ENCODE measurements around the gene OR5C1.

OR5C1 gene

DNA sequence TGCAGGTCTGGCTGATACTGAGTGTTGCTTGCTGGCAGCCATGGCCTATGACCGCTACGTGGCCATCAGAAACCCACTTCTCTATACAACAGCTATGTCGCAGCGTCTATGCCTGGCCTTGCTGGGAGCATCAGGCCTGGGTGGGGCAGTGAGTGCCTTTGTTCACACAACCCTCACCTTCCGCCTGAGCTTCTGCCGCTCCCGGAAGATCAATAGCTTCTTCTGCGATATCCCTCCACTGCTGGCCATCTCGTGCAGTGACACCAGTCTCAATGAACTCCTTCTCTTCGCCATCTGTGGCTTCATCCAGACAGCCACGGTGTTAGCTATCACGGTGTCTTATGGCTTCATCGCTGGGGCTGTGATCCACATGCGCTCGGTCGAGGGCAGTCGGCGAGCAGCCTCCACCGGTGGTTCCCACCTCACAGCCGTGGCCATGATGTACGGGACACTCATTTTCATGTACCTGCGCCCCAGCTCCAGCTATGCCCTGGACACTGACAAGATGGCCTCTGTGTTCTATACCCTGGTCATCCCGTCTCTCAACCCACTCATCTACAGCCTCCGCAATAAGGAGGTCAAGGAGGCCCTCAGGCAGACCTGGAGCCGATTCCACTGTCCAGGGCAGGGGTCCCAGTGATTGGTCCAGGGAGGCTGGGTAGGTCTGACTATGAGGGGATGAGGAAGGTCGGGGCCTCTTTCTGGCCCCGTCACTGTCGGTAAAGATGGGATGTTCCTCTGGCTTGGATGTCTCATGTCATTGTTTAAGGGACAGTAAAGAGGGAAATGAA is 718 bp downstream of the OR5C1 start:
- ATAC-seq (ENCODE audit: insufficient read depth, low read depth) (no peak), DNase-seq (no peak)
- H3K36me3 ChIP-seq (ENCODE audit: insufficient read depth, low read length): no peaks in the 10 kb centered on the region
- no peak overlapping the region for H2AFZ ChIP-seq (ENCODE audit: low read depth, low read length)
- H3K27me3 ChIP-seq (ENCODE audit: insufficient read depth, low read length, poor library complexity): no peaks in the 10 kb centered on the region
- H3K4me3 ChIP-seq (ENCODE audit: low read depth in 1 of 2, low read length in 2 of 2): no peak overlapping the region
- no peak overlapping the region for H3K4me2 ChIP-seq (ENCODE audit: insufficient read depth, low read length)
- H3K79me2 ChIP-seq (ENCODE audit: insufficient read depth, low read length): no peaks in the 10 kb centered on the region
- H3K9me3 ChIP-seq (ENCODE audit: insufficient read depth, low read length, severe bottlenecking): no peaks in the 10 kb centered on the region
- no peaks in the 10 kb centered on the region for H3K4me1 ChIP-seq (ENCODE audit: insufficient read depth, low read length)
- H4K20me1 ChIP-seq (ENCODE audit: insufficient read depth, low read length): no peaks in the 10 kb centered on the region
- H3K27ac ChIP-seq (ENCODE audit: low read length): no peak overlapping the region
- TF ChIP-seq, protein P1, sequence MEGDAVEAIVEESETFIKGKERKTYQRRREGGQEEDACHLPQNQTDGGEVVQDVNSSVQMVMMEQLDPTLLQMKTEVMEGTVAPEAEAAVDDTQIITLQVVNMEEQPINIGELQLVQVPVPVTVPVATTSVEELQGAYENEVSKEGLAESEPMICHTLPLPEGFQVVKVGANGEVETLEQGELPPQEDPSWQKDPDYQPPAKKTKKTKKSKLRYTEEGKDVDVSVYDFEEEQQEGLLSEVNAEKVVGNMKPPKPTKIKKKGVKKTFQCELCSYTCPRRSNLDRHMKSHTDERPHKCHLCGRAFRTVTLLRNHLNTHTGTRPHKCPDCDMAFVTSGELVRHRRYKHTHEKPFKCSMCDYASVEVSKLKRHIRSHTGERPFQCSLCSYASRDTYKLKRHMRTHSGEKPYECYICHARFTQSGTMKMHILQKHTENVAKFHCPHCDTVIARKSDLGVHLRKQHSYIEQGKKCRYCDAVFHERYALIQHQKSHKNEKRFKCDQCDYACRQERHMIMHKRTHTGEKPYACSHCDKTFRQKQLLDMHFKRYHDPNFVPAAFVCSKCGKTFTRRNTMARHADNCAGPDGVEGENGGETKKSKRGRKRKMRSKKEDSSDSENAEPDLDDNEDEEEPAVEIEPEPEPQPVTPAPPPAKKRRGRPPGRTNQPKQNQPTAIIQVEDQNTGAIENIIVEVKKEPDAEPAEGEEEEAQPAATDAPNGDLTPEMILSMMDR (IDR thresholded peaks at IDR 0.05; ENCODE audit: borderline replicate concordance, extremely low read depth, low read length, poor library complexity, severe bottlenecking): no peak
- TF ChIP-seq EZH2 (IDR thresholded peaks at IDR 0.05; ENCODE audit: borderline replicate concordance, low read depth, low read length, severe bottlenecking): no peak
- no peak overlapping the region for H3K9ac ChIP-seq (ENCODE audit: low read depth, low read length)

DNA sequence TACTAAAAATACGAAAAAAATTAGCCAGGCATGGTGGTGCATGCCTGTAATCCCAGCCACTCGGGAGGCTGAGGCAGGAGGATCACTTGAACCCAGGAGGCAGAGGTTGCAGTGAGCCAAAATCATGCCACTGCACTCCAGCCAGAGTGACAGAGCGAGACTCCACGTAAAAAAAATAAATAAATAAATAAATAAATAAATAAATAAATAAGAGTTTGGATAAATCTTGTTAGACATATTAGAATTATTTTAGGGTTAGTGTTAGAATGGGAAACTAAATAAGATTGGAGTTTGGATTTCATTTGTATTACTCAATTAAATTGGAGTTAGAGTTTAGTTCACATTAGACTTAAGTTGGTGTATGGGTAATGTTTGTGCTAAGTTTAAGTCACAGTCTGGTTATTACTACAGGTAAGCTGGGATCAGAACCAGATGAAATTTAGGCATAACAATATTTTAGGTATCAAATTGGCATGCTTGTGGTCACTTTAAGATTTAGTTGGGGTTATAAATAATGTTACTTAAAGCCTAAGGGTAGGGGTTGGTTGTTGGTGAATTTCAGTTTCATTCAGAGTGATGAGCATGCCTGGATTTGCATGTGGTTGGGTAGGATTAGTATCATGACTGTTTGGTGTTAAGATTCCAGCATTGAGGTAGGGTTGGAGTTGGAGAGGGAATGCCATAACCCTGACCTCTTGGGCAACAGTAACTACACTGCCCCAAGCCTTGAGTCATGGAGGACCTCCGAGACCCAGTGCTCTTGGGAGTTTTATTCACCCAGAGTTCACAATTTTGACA is 3.3 kb downstream of the OR5C1 start:
- H3K9me3 ChIP-seq (ENCODE audit: insufficient read depth, low read length, severe bottlenecking): no peaks in the 10 kb centered on the region
- H3K4me2 ChIP-seq (ENCODE audit: insufficient read depth, low read length): no peak overlapping the region
- no peaks in the 10 kb centered on the region for H3K27me3 ChIP-seq (ENCODE audit: insufficient read depth, low read length, poor library complexity)
- no peaks in the 10 kb centered on the region for H4K20me1 ChIP-seq (ENCODE audit: insufficient read depth, low read length)
- no peak overlapping the region for H3K9ac ChIP-seq (ENCODE audit: low read depth, low read length)
- H3K4me3 ChIP-seq (ENCODE audit: low read depth in 1 of 2, low read length in 2 of 2): no peak overlapping the region
- H3K27ac ChIP-seq (ENCODE audit: low read length): no peak overlapping the region
- H2AFZ ChIP-seq (ENCODE audit: low read depth, low read length): no peak overlapping the region
- no peak for ATAC-seq (ENCODE audit: insufficient read depth, low read depth)
- no peaks in the 10 kb centered on the region for H3K79me2 ChIP-seq (ENCODE audit: insufficient read depth, low read length)
- no peak for TF ChIP-seq EZH2 (IDR thresholded peaks at IDR 0.05; ENCODE audit: borderline replicate concordance, low read depth, low read length, severe bottlenecking)
- TF ChIP-seq, protein P1 (IDR thresholded peaks at IDR 0.05; ENCODE audit: borderline replicate concordance, extremely low read depth, low read length, poor library complexity, severe bottlenecking): no peak
- no peaks in the 10 kb centered on the region for H3K36me3 ChIP-seq (ENCODE audit: insufficient read depth, low read length)
- no peak for DNase-seq
- H3K4me1 ChIP-seq (ENCODE audit: insufficient read depth, low read length): no peaks in the 10 kb centered on the region

DNA sequence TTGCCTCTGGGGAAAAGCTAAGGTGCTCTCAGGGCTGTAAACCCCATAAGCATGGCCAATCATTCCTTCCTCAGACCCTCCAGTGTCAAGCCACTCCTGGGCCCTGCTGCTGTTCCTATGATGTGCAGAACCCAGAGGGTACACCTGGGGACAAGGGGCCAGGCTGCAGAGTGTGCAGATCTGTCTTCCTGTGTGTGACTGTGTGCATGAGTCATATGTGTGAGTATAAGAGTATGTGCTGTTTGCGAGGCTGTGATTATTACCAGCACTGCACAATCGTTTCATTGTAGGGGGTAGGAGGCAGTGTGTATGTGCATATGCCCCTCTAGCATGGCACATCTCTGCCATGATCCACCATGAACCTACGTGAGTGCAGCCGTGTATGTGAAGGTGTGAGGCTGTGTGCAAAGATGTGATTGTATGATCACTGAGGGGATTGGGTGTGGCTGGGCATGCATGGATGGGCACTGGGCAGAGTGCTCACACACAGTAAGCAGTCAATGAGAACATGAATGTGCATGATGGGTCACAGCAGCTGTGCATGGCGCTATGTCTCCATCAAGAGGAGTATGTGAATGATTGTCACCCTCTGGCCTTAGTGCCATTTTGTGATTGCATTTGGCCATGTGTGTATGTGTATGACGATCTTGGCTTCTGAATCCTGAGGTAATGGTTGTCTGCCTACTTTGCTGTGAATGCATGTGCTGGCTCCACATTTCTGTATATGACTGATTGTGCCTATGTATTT is 8.8 kb downstream of the OR5C1 start:
- no peak for ATAC-seq (ENCODE audit: insufficient read depth, low read depth)
- H3K36me3 ChIP-seq (ENCODE audit: insufficient read depth, low read length): no peaks in the 10 kb centered on the region
- TF ChIP-seq, protein P1 (IDR thresholded peaks at IDR 0.05; ENCODE audit: borderline replicate concordance, extremely low read depth, low read length, poor library complexity, severe bottlenecking): no peak
- no peak for TF ChIP-seq EZH2 (IDR thresholded peaks at IDR 0.05; ENCODE audit: borderline replicate concordance, low read depth, low read length, severe bottlenecking)
- no peaks in the 10 kb centered on the region for H3K79me2 ChIP-seq (ENCODE audit: insufficient read depth, low read length)
- no peak for DNase-seq
- no peak overlapping the region for H2AFZ ChIP-seq (ENCODE audit: low read depth, low read length)
- no peak overlapping the region for H3K4me3 ChIP-seq (ENCODE audit: low read depth in 1 of 2, low read length in 2 of 2)
- H4K20me1 ChIP-seq (ENCODE audit: insufficient read depth, low read length): no peaks in the 10 kb centered on the region
- H3K4me2 ChIP-seq (ENCODE audit: insufficient read depth, low read length): no peak overlapping the region
- no peak overlapping the region for H3K9ac ChIP-seq (ENCODE audit: low read depth, low read length)
- H3K27ac ChIP-seq (ENCODE audit: low read length): no peak overlapping the region
- no peaks in the 10 kb centered on the region for H3K4me1 ChIP-seq (ENCODE audit: insufficient read depth, low read length)
- H3K27me3 ChIP-seq (ENCODE audit: insufficient read depth, low read length, poor library complexity): no peaks in the 10 kb centered on the region
- no peaks in the 10 kb centered on the region for H3K9me3 ChIP-seq (ENCODE audit: insufficient read depth, low read length, severe bottlenecking)
